Measurements from ENCODE around the gene RNF114. TPM values are rescaled to one million over a fixed set of nuclear protein-coding genes. Genes with fewer than 3 reads are reported as not detected.

Gene RNF114
- total and polyA plus RNA-seq, 5 donors, result 42.8 to 50.0 (median 46.2) TPM

DNA sequence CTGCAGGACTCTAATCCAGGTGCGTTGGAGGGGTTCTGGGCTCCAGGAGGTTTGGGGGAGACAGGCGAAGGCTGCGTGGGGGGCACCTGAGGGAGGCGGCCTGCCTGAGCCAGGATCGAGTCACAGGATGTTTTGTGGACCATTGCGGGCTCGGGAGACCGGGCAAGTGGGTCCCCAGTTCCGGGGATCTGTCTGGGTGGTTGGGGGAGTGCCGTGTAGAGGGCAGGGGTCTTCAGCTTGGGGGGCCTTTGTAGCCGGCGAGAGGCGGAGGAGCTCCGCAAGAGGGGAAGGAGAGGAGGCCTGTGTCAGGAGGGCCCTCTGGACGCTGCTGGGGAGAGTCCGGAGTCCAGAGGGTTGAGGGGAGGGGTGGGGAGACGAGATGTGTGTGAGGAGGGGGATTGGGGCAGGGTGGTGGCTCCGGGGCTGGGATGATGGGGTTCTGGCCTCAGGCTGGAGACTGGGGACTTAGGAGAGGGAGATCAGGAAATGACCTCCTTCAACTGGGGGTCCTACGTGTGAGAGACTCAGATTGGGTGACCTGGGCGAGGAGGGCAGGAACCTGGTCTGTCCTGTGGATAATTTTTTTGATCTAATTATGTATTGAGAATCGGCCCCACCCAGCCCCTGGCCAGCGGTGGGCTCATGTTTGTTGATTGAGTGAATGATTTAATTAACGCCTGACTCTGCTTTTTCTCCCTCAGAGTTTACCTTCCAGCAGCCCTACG lies 47.1 kb downstream of the RNF114 start:
- ATAC-seq, result peak; percentile 3 to 4
- peaks cover 4% of the 10 kb centered on the region for H3K4me1 ChIP-seq (ENCODE audit: control insufficient read depth, insufficient read depth, low read length)
- DNase-seq, result peak in 1 of 3 donors; percentile 57
- H3K9me3 ChIP-seq (ENCODE audit: control insufficient read depth, low read length), result no peaks in the 10 kb centered on the region
- H3K4me3 ChIP-seq (ENCODE audit: low read length), result peak overlapping the region; percentile 69
- H3K27me3 ChIP-seq (ENCODE audit: control insufficient read depth, insufficient read depth), result no peaks in the 10 kb centered on the region
- WGBS, result 19% methylated on average over 24 of the region's 24 CpGs
- intact Hi-C loops (cut with DNase I), result loop anchor here (5.0 to 10.0 kb wide), 5 partner anchors 44 to 192 kb away; no protein-coding TSS in a partner anchor
- H3K27ac ChIP-seq (ENCODE audit: low read length), result peak overlapping the region; percentile 31

- DNase-seq, result peak in 2 of 3 donors; percentile 82 to 83
These were observed 47.7 kb downstream of the RNF114 start for GRCh38 chr20:49983848-49984408.

DNA sequence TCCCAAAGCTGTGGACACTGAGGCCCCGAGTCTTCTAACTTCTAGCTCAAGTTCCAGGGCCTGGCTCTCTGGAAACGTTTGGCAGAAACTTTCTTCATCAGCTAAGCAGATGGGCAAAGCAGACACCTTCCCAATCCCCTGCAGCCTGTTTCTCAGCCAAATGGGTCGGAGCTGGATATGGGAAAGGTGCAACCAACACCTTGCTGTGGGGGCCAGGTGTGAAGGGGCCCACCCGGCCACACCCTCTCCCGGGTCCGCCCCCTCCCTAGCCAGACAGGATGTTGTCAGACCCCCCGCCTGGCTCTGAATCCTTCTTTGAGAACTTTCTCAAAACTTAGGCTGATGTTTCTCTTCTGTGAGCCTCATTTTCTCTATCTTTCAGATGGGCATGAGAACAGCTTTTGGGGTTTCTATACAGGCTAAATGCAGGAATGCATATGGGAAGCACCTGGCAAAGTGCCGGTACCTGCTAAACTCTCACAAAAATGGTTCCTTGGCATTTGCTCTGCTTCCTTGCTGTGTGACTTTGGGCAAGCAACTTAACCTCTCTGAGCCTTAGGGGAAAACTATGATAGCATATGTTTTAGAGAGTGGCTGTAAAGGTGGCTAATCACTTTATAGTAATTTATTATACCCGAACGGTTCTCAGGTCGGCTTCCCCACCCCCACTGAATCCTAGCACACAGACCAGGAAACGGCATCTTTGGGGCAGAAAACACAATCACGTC lies 48.4 kb downstream of the RNF114 start:
- intact Hi-C loops (cut with DNase I), result loop anchor here (5.0 to 10.0 kb wide), 5 partner anchors 43 to 190 kb away; no protein-coding TSS in a partner anchor
- peaks cover 4% of the 10 kb centered on the region for H3K4me1 ChIP-seq (ENCODE audit: control insufficient read depth, insufficient read depth, low read length)
- DNase-seq, result peak in 1 of 3 donors; percentile 64
- H3K9me3 ChIP-seq (ENCODE audit: control insufficient read depth, low read length), result no peaks in the 10 kb centered on the region
- ATAC-seq, result no peak
- no peak overlapping the region for H3K27ac ChIP-seq (ENCODE audit: low read length)
- H3K27me3 ChIP-seq (ENCODE audit: control insufficient read depth, insufficient read depth), result no peaks in the 10 kb centered on the region
- 55% methylated on average over 13 of the region's 13 CpGs for WGBS
- H3K4me3 ChIP-seq (ENCODE audit: low read length), result peak overlapping the region; percentile 69

More at GRCh38 chr20:49983848-49984408, 47.7 kb downstream of the RNF114 start:
- whole genome bisulfite sequencing, result 49% methylated on average over 18 of the region's 18 CpGs
- H3K9me3 ChIP-seq (ENCODE audit: control insufficient read depth, low read length), result no peaks in the 10 kb centered on the region
- intact Hi-C loops (cut with DNase I), result loop anchor here (5.0 to 10.0 kb wide), 5 partner anchors 43 to 191 kb away; no protein-coding TSS in a partner anchor
- no peak overlapping the region for H3K27ac ChIP-seq (ENCODE audit: low read length)
- H3K4me3 ChIP-seq (ENCODE audit: low read length), result peak overlapping the region; percentile 69
- peaks cover 4% of the 10 kb centered on the region for H3K4me1 ChIP-seq (ENCODE audit: control insufficient read depth, insufficient read depth, low read length)
- peak in 1 of 2 donors; percentile 2 for ATAC-seq
- no peaks in the 10 kb centered on the region for H3K27me3 ChIP-seq (ENCODE audit: control insufficient read depth, insufficient read depth)

GRCh38 chr20:49985157-49985556 lies 49.0 kb downstream of the RNF114 start:
- ATAC-seq, result no peak
- Histone ChIP-seq H3K27ac (ENCODE audit: low read length) (no peak overlapping the region), H3K4me1 (ENCODE audit: control insufficient read depth, insufficient read depth, low read length) (peaks cover 4% of the 10 kb centered on the region), H3K4me3 (ENCODE audit: low read length) (peak overlapping the region; percentile 69), H3K9me3 (ENCODE audit: control insufficient read depth, low read length) (no peaks in the 10 kb centered on the region), H3K27me3 (ENCODE audit: control insufficient read depth, insufficient read depth) (no peaks in the 10 kb centered on the region)
- intact Hi-C loops (cut with DNase I), result loop anchor here in 3 of 4 donors (10.0 kb wide), 2 partner anchors 180 to 190 kb away; no protein-coding TSS in a partner anchor
- 49% methylated on average over 6 of the region's 6 CpGs for WGBS
- DNase-seq, result no peak

DNA sequence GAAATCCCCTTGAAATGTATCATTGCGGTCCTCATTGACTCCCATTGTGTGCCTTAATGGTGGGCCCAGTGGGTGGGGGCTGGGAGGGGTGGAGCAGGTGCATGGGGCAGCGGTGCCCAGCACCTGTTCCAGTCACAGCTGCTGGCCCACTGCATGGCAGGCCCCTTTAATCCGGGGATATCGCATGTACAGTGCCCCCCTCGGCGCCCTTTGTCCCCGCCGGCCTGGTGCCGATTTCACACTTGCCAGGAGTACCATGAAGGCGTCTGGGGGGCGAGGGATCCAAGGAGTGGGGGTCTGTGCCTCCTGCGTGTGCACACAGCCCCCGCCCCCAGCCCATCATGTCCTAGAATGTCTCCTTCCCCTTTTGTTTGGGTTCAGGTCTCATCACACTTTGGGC lies 49.4 kb downstream of the RNF114 start:
- WGBS, result 67% methylated on average over 13 of the region's 13 CpGs
- intact Hi-C loops (cut with DNase I), result loop anchor here in 3 of 4 donors (10.0 kb wide), 2 partner anchors 179 to 189 kb away; no protein-coding TSS in a partner anchor
- ATAC-seq (no peak), DNase-seq (peak in 2 of 3 donors; percentile 59 to 61)
- Histone ChIP-seq H3K4me3 (ENCODE audit: low read length) (peak overlapping the region; percentile 69), H3K4me1 (ENCODE audit: control insufficient read depth, insufficient read depth, low read length) (peaks cover 4% of the 10 kb centered on the region), H3K9me3 (ENCODE audit: control insufficient read depth, low read length) (no peaks in the 10 kb centered on the region), H3K27me3 (ENCODE audit: control insufficient read depth, insufficient read depth) (no peaks in the 10 kb centered on the region), H3K27ac (ENCODE audit: low read length) (no peak overlapping the region)

- 79% methylated on average over 4 of the region's 4 CpGs for WGBS
- intact Hi-C loops (cut with DNase I), result loop anchor here in 3 of 4 donors (10.0 kb wide), 2 partner anchors 179 to 189 kb away; no protein-coding TSS in a partner anchor
- Histone ChIP-seq H3K27ac (ENCODE audit: low read length) (no peak overlapping the region), H3K4me3 (ENCODE audit: low read length) (peak overlapping the region; percentile 69), H3K4me1 (ENCODE audit: control insufficient read depth, insufficient read depth, low read length) (peaks cover 4% of the 10 kb centered on the region), H3K27me3 (ENCODE audit: control insufficient read depth, insufficient read depth) (no peaks in the 10 kb centered on the region), H3K9me3 (ENCODE audit: control insufficient read depth, low read length) (no peaks in the 10 kb centered on the region)
- ATAC-seq (no peak), DNase-seq (no peak)
These were observed 49.9 kb downstream of the RNF114 start for GRCh38 chr20:49986049-49986448.

GRCh38 chr20:49987015-49987867 lies 51.0 kb downstream of the RNF114 start:
- ATAC-seq, result no peak
- H3K4me3 ChIP-seq (ENCODE audit: low read length), result no peak overlapping the region
- H3K27ac ChIP-seq (ENCODE audit: low read length), result peak overlapping the region; percentile 10
- intact Hi-C loops (cut with DNase I), result loop anchor here in 3 of 4 donors (10.0 kb wide), 2 partner anchors 178 to 188 kb away; no protein-coding TSS in a partner anchor
- 77% methylated on average over 15 of the region's 15 CpGs for WGBS
- H3K9me3 ChIP-seq (ENCODE audit: control insufficient read depth, low read length), result no peaks in the 10 kb centered on the region
- H3K4me1 ChIP-seq (ENCODE audit: control insufficient read depth, insufficient read depth, low read length), result peaks cover 4% of the 10 kb centered on the region
- peak in 1 of 3 donors; percentile 59 for DNase-seq
- H3K27me3 ChIP-seq (ENCODE audit: control insufficient read depth, insufficient read depth), result no peaks in the 10 kb centered on the region

DNA sequence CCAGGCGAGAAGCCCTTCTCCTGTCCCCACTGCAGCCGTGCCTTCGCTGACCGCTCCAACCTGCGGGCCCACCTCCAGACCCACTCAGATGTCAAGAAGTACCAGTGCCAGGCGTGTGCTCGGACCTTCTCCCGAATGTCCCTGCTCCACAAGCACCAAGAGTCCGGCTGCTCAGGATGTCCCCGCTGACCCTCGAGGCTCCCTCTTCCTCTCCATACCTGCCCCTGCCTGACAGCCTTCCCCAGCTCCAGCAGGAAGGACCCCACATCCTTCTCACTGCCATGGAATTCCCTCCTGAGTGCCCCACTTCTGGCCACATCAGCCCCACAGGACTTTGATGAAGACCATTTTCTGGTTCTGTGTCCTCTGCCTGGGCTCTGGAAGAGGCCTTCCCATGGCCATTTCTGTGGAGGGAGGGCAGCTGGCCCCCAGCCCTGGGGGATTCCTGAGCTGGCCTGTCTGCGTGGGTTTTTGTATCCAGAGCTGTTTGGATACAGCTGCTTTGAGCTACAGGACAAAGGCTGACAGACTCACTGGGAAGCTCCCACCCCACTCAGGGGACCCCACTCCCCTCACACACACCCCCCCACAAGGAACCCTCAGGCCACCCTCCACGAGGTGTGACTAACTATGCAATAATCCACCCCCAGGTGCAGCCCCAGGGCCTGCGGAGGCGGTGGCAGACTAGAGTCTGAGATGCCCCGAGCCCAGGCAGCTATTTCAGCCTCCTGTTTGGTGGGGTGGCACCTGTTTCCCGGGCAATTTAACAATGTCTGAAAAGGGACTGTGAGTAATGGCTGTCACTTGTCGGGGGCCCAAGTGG lies 51.9 kb downstream of the RNF114 start:
- no peaks in the 10 kb centered on the region for H3K9me3 ChIP-seq (ENCODE audit: control insufficient read depth, low read length)
- peaks cover 2% of the 10 kb centered on the region for H3K4me1 ChIP-seq (ENCODE audit: control insufficient read depth, insufficient read depth, low read length)
- 71% methylated on average over 18 of the region's 18 CpGs for WGBS
- H3K4me3 ChIP-seq (ENCODE audit: low read length), result no peak overlapping the region
- no peak overlapping the region for H3K27ac ChIP-seq (ENCODE audit: low read length)
- intact Hi-C loops (cut with DNase I), result loop anchor here in 3 of 4 donors (10.0 kb wide), 2 partner anchors 177 to 187 kb away; no protein-coding TSS in a partner anchor
- no peak for DNase-seq
- ATAC-seq, result no peak
- no peaks in the 10 kb centered on the region for H3K27me3 ChIP-seq (ENCODE audit: control insufficient read depth, insufficient read depth)

- peak overlapping the region; percentile 61 for H3K27ac ChIP-seq (ENCODE audit: low read length)
- no peak overlapping the region for H3K4me3 ChIP-seq (ENCODE audit: low read length)
- H3K27me3 ChIP-seq (ENCODE audit: control insufficient read depth, insufficient read depth), result no peaks in the 10 kb centered on the region
- intact Hi-C loops (cut with DNase I), result loop anchor here in 3 of 4 donors (10.0 kb wide), 2 partner anchors 175 to 185 kb away; no protein-coding TSS in a partner anchor
- 35% methylated on average over 22 of the region's 22 CpGs for WGBS
- no peaks in the 10 kb centered on the region for H3K9me3 ChIP-seq (ENCODE audit: control insufficient read depth, low read length)
- ATAC-seq (peak; percentile 53 to 82), DNase-seq (peak; percentile 84 to 88 (median 86))
- H3K4me1 ChIP-seq (ENCODE audit: control insufficient read depth, insufficient read depth, low read length), result peaks cover 6% of the 10 kb centered on the region
These were observed 53.3 kb downstream of the RNF114 start for GRCh38 chr20:49989234-49990065.

All from right cardiac atrium (tissue), 5 donors.